Subcutaneous abdominal adipose tissue (tissue), 5 donors: Measurements from ENCODE around the gene ATF3.

Experiments
- H3K27ac ChIP-seq: one replicate; pipeline ENCODE4 v1.7.0; 2013; ENCODE audit warnings: low read depth, mild to moderate bottlenecking, inconsistent platforms, low read length, moderate library complexity
- H3K27me3 ChIP-seq, 5 donors: one replicate each; pipeline ENCODE4 v1.7.0; 2013; ENCODE audit warnings: low read length in 5 of 5, inconsistent platforms in 1 of 5; ENCODE audit not compliant: control insufficient read depth in 5 of 5, insufficient read depth in 4 of 5
- H3K36me3 ChIP-seq, 5 donors: one replicate each; pipeline ENCODE4 v1.7.0; 2013; ENCODE audit warnings: low read length in 5 of 5; ENCODE audit not compliant: control insufficient read depth in 5 of 5, insufficient read depth in 5 of 5
- H3K4me1 ChIP-seq, 5 donors: one replicate each; pipeline ENCODE4 v1.7.0; 2013; ENCODE audit warnings: low read length in 5 of 5, mild to moderate bottlenecking in 3 of 5, moderate library complexity in 1 of 5; ENCODE audit not compliant: control insufficient read depth in 5 of 5, insufficient read depth in 5 of 5
- H3K4me3 ChIP-seq, 5 donors: one replicate each; pipeline ENCODE4 v1.7.0; 2013; ENCODE audit warnings: low read length in 5 of 5, low read depth in 1 of 5
- H3K9ac ChIP-seq, 5 donors: one replicate each; pipeline ENCODE4 v1.7.0; 2013; ENCODE audit warnings: low read length in 5 of 5, mild to moderate bottlenecking in 4 of 5, moderate library complexity in 3 of 5
- H3K9me3 ChIP-seq, 5 donors: one replicate each; pipeline ENCODE4 v1.7.0; 2013; ENCODE audit warnings: low read length in 5 of 5; ENCODE audit not compliant: control insufficient read depth in 5 of 5
- donor health status: healthy.
- donor health status: healthy.
- donor health status: healthy.
- donor health status: healthy.
- donor health status: healthy.

ATF3 gene

DNA sequence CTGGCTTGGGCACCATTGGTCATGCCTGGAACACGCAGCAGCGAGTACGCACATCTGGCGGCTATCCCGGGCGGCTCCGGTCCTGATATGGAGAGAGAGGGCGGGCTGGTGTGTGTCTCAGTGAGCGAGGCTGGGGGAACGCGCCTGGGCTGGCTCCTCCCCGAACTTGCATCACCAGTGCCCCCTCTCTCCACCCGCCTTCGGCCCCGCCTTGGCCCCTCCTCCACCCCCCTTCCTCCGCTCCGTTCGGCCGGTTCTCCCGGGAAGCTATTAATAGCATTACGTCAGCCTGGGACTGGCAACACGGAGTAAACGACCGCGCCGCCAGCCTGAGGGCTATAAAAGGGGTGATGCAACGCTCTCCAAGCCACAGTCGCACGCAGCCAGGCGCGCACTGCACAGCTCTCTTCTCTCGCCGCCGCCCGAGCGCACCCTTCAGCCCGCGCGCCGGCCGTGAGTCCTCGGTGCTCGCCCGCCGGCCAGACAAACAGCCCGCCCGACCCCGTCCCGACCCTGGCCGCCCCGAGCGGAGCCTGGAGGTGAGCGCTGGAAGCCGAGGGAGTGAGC is at the start of gene ATF3:
Gene ATF3 (plus strand): TSS at position 370 of the 567 bp plus-strand sequence. CDS start 6,261 bp downstream, outside the sequence.
- Histone ChIP-seq H3K4me1 (peaks cover 0 to 50% (median 39%) of the 10 kb centered on the region in 5 donors), H3K27ac (peak within 1 kb of the TSS; percentile 70), H3K4me3 (peak within 1 kb of the TSS; percentile 79 to 94 (median 83)), H3K9ac (peak within 1 kb of the TSS in 4 of 5 donors; percentile 84 to 93 (median 88)), H3K27me3 (peaks cover 12 to 42% (median 23%) of the 10 kb centered on the region in 5 donors), H3K9me3 (no peaks in the 10 kb centered on the region), H3K36me3 (no peaks in the 10 kb centered on the region)

GRCh38 chr1:212559929-212560328 is 48.6 kb upstream of the ATF3 start:
- peaks cover 0 to 6% (median 0%) of the 10 kb centered on the region in 5 donors for H3K9me3 ChIP-seq

DNA sequence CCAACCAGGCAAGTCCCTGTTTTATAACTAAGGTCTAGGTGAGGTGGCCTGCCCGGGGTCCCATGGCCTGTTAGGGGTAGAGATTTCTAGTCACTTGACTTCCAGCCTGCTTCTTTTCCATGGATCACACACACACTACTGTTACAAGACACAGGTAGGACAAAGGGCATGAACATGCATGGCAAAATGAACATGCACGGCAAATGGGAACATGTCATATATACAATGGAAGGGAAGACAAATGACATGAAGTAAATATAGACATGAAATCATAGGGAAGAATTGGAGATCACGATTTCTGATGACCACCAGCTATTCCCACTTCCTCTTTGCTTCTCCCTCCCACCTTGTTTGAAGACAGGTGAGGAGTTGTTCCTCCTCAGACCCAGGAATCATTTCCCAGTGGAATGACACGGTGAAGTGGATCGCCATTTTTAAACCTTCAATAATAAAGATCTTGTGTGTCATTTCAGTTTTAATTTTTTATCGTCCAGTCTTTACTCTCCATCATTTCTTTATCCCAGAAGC is 47.6 kb upstream of the ATF3 start:
- H3K9me3 ChIP-seq: peaks cover 0 to 6% (median 0%) of the 10 kb centered on the region in 5 donors
- H3K27ac ChIP-seq: peak overlapping the region; percentile 25
- no peak overlapping the region for H3K9ac ChIP-seq
- H3K4me1 ChIP-seq: peaks cover 0 to 18% (median 13%) of the 10 kb centered on the region in 5 donors
- no peak overlapping the region for H3K4me3 ChIP-seq
- no peaks in the 10 kb centered on the region for H3K36me3 ChIP-seq
- no peaks in the 10 kb centered on the region for H3K27me3 ChIP-seq

More at GRCh38 chr1:212559929-212560328, 48.6 kb upstream of the ATF3 start:
- Histone ChIP-seq H3K9ac (no peak overlapping the region), H3K4me1 (peaks cover 0 to 17% (median 13%) of the 10 kb centered on the region in 5 donors), H3K27me3 (no peaks in the 10 kb centered on the region), H3K27ac (peak overlapping the region; percentile 7), H3K4me3 (no peak overlapping the region), H3K36me3 (no peaks in the 10 kb centered on the region)

DNA sequence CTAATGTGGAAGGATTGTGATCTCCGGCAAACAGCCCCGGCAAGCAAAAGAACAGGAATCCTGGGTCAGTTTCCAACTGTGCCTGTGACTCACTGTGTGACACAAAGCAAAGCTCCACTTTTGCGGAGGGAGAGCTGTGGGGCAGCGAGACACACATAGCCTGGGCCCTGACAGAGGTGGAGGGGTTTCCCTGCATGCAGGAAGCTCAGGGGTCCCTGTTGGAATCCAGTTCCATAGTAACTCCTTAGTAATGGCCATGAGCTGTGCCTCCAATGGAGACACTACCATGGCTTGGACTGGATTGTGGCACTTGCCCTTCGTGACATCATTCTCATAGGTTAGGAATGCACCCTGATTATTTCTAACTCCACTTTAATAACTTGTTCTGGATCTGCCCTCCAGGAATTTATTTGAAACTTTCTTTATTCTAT is 47.0 kb upstream of the ATF3 start:
- H3K4me3 ChIP-seq: no peak overlapping the region

DNA sequence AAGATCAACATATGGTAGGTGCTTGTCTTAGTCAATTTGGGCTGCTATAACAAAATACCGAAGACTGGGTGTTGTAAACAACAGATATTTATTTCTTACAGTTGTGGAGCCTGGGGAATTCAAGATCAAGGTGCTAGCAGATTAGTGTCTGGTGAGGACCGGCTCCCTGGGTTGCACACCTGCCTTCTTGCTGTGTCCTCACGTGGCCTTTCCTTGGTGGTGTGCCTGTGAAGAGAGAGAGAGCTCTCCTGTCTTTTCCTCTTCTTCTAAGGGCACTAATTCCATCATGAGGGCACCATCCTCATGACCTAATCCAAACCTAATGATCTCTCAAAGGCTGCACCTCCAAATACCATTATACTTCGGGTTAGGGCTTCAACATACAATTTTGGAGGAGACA is 45.8 kb upstream of the ATF3 start:
- Histone ChIP-seq H3K36me3 (no peaks in the 10 kb centered on the region), H3K9me3 (no peaks in the 10 kb centered on the region), H3K4me3 (no peak overlapping the region), H3K4me1 (peaks cover 4 to 31% (median 27%) of the 10 kb centered on the region in 5 donors), H3K9ac (no peak overlapping the region), H3K27me3 (no peaks in the 10 kb centered on the region), H3K27ac (no peak overlapping the region)

More for the DNA sequence above, 47.0 kb upstream of the ATF3 start:
- Histone ChIP-seq H3K27ac (peak overlapping the region; percentile 25), H3K9ac (peak overlapping the region in 2 of 5 donors; percentile 10 to 28), H3K9me3 (peaks cover 0 to 6% (median 0%) of the 10 kb centered on the region in 5 donors), H3K4me1 (peaks cover 0 to 23% (median 16%) of the 10 kb centered on the region in 5 donors), H3K27me3 (no peaks in the 10 kb centered on the region), H3K36me3 (no peaks in the 10 kb centered on the region)

DNA sequence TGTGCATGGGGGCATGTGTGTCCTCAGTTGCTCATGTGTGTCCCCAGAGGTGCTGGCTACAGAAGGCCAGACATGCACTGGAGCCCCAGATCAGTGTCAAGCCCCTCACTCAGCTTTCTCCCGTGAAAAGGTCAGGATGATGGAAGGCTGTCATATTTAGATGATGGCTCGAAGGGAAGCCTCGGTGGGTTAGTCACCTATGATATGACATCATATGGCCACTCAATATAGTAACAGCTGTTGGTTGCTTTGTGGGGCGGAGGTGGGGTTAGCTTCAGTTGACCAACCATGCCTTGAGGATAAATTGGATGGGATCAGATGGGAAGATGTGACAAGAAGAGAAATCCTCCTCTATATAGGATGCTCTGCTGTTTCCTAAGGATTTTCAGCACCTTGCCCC is 43.5 kb upstream of the ATF3 start:
- Histone ChIP-seq H3K27ac (no peak overlapping the region), H3K4me1 (peaks cover 4 to 21% (median 18%) of the 10 kb centered on the region in 5 donors), H3K4me3 (no peak overlapping the region), H3K9me3 (no peaks in the 10 kb centered on the region), H3K36me3 (no peaks in the 10 kb centered on the region), H3K9ac (no peak overlapping the region), H3K27me3 (no peaks in the 10 kb centered on the region)

DNA sequence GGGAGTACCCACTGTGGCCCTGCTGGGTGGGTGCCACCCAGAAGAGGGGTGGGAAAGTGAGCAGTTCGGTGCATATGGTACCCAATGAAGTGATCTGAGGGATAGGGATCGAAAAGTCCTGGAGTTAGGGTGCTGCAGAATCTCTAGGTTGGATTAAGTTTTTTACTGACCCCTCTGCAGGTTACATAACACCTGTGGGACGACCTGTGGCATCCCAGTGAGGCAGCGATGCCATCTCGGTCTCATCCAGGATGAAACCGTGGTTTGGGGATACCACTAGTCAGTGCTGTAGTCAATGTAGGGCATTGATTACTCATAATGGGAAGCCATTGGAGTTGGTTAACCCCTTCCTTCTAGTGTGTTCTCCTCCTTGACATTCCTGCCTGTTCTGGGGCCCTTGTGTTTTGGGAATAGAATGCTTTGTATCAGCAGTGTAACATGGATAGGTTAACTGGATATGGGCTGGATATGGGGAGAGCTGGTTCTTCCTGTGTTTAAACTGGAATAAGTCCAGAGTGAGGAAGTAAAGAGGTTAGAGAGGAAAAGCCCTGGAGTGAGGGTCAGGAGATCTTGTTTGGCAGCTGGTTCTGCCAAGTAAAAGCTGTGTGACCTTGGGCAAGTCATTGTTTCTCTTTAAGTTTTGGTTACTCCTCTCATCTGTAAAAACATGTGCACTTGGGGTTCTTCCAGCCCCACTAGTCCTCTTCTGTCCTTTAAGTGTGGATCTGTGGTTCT is 42.8 kb upstream of the ATF3 start:
- Histone ChIP-seq H3K4me1 (peaks cover 4 to 21% (median 18%) of the 10 kb centered on the region in 5 donors), H3K27ac (no peak overlapping the region), H3K9ac (peak overlapping the region in 1 of 5 donors; percentile 81), H3K27me3 (no peaks in the 10 kb centered on the region), H3K9me3 (no peaks in the 10 kb centered on the region), H3K4me3 (no peak overlapping the region), H3K36me3 (no peaks in the 10 kb centered on the region)

DNA sequence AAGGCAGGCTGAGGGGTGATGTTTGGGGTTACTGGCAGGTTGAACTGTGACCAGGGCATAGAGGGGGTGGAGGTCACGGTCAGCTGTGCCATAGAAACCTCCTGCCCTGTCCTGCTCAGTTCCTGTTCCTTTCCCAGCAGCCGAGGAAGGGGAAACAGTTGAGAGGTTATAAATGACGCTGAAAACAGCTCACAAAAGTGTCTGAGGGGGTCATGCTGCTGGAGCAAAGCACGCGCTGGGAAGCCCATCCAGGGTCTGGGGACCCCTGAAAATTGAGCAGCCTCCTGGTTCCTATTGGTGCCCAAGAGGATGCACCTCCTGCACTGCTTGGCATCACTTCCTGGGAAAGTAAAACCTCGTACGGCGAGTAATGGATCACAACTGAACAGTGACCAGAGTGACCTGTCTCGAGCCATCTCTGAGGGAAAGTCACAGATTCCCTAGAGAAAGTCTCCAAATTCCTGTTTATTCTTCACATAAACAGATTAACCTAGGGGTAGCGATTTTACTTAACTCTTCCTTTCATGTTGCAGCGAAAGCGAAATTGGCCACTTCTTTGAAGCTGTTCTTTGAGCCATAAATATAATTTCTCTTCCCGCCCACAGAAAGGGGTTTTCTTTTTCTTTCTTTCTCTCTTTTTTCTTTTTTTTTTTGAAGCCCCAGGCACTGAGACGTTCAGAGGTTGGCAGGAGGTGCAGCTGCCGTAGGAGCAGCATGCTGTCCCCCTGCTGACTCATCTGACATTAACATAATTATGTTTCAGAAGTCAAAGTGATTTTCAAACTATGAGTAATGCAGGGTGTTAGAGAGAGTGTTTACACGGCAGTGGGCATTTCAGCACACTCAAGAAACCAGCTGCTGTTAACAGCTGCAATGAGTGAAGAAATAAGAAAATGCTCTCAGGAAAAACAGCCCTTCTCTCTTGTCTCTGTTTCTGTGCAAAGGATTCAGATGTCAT is 41.8 kb upstream of the ATF3 start:
- H3K27me3 ChIP-seq: no peaks in the 10 kb centered on the region
- no peaks in the 10 kb centered on the region for H3K9me3 ChIP-seq
- H3K9ac ChIP-seq: peak overlapping the region; percentile 33 to 82 (median 66)
- peaks cover 4 to 21% (median 18%) of the 10 kb centered on the region in 5 donors for H3K4me1 ChIP-seq
- H3K36me3 ChIP-seq: no peaks in the 10 kb centered on the region
- peak overlapping the region; percentile 58 to 84 (median 65) for H3K4me3 ChIP-seq
- peak overlapping the region; percentile 67 for H3K27ac ChIP-seq

DNA sequence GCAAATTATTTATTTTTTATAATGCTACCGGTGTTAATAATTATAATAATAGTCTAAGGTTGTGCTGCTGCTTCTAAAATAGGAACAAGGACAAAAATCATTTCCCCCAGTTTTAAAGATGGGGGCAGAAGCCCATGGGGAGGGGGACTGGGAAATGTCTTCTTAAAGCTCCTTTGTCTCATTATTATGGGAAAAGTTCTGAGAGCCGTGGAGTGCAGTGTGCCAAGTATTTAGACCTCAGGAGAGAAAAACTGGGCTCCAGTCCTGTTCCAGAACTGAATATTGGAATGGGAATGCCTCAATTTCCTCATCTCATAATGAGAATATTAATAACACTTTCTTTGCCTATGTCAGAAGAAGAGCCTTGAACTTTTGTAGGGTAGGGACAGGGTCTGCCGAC is 40.9 kb upstream of the ATF3 start:
- peaks cover 4 to 21% (median 18%) of the 10 kb centered on the region in 5 donors for H3K4me1 ChIP-seq
- no peaks in the 10 kb centered on the region for H3K27me3 ChIP-seq
- H3K9ac ChIP-seq: peak overlapping the region in 1 of 5 donors; percentile 39
- H3K4me3 ChIP-seq: peak overlapping the region in 1 of 5 donors; percentile 63
- no peak overlapping the region for H3K27ac ChIP-seq
- no peaks in the 10 kb centered on the region for H3K36me3 ChIP-seq
- H3K9me3 ChIP-seq: no peaks in the 10 kb centered on the region
